BLaER1 treated with 17β-estradiol and CSF1 and Interleukin-3, amounts not matched to agents 10 nM and 100 nM (cell line): ENCODE measurements around the gene MYRF.

Source experiments
- H3K27ac ChIP-seq, 11 experiments: shearing (Covaris generic); formaldehyde crosslinking; 2 replicates each; pipeline ENCODE4 v1.8.1; 2022
- H3K27me3 ChIP-seq, 11 experiments: shearing (Covaris generic); formaldehyde crosslinking; 2 replicates each; pipeline ENCODE4 v1.8.1; 2022
- H3K36me3 ChIP-seq, 11 experiments: shearing (Covaris generic); formaldehyde crosslinking; 2 replicates each; pipeline ENCODE4 v1.8.1; 2022
- H3K4me1 ChIP-seq, 10 experiments: shearing (Covaris generic); formaldehyde crosslinking; 2 replicates each; pipeline ENCODE4 v1.8.1; 2022
- H3K4me2 ChIP-seq, 11 experiments: shearing (Covaris generic); formaldehyde crosslinking; 2 replicates each; pipeline ENCODE4 v1.8.1; 2022
- H3K4me3 ChIP-seq, 10 experiments: shearing (Covaris generic); formaldehyde crosslinking; 2 replicates each; pipeline ENCODE4 v1.8.1; 2022
- H3K9ac ChIP-seq, 11 experiments: shearing (Covaris generic); formaldehyde crosslinking; 2 replicates each; pipeline ENCODE4 v1.8.1; 2022
- H3K9me3 ChIP-seq, 11 experiments: shearing (Covaris generic); formaldehyde crosslinking; replicated peaks in 1 of 11; 2 replicates each; pipeline ENCODE4 v1.8.1; 2022
- H4K20me1 ChIP-seq, 11 experiments: shearing (Covaris generic); formaldehyde crosslinking; 2 replicates each; pipeline ENCODE4 v1.8.1; 2022
- Cebpa-rat ChIP-seq, 11 experiments: shearing (Covaris generic); IDR thresholded peaks; 2 replicates each; pipeline ENCODE4 v1.8.1; 2022

The MYRF gene

GRCh38 chr11:61738776-61739175 is 13.7 kb upstream of the MYRF start:
- H3K4me3 ChIP-seq = no peak overlapping the region
- TF ChIP-seq Cebpa-rat (IDR thresholded peaks at IDR 0.05) = no peak
- H3K27ac ChIP-seq = no peak overlapping the region
- peaks cover 5 to 27% (median 17%) of the 10 kb centered on the region in 10 experiments; a peak in 17 of 20 replicates for H3K4me1 ChIP-seq
- H4K20me1 ChIP-seq = no peaks in the 10 kb centered on the region; a peak in 1 of 22 replicates
- H3K9ac ChIP-seq = no peak overlapping the region
- H3K4me2 ChIP-seq = no peak overlapping the region
- no peaks in the 10 kb centered on the region for H3K9me3 ChIP-seq
- H3K27me3 ChIP-seq = no peaks in the 10 kb centered on the region
- H3K36me3 ChIP-seq = peaks cover 0 to 52% (median 0%) of the 10 kb centered on the region in 11 experiments; a peak in 4 of 22 replicates

- Histone ChIP-seq H3K4me2 (no peak overlapping the region; a peak in 1 of 22 replicates), H3K4me1 (peaks cover 5 to 29% (median 17%) of the 10 kb centered on the region in 10 experiments; a peak in 17 of 20 replicates), H3K4me3 (no peak overlapping the region), H4K20me1 (no peaks in the 10 kb centered on the region; a peak in 1 of 22 replicates), H3K27ac (no peak overlapping the region), H3K9ac (0 out of 22 replicates have a peak overlapping the region, but pooled peaks of 1 of the 11 experiments have one; percentile 26), H3K36me3 (peaks cover 0 to 59% (median 0%) of the 10 kb centered on the region in 11 experiments; a peak in 4 of 22 replicates), H3K9me3 (no peaks in the 10 kb centered on the region), H3K27me3 (no peaks in the 10 kb centered on the region)
- TF ChIP-seq Cebpa-rat (IDR thresholded peaks at IDR 0.05) = no peak
Measured at GRCh38 chr11:61739413-61739812, 13.0 kb upstream of the MYRF start.

GRCh38 chr11:61739966-61740365 is 12.5 kb upstream of the MYRF start:
- Histone ChIP-seq H3K36me3 (peaks cover 0 to 60% (median 0%) of the 10 kb centered on the region in 11 experiments; a peak in 4 of 22 replicates), H3K4me1 (peaks cover 5 to 29% (median 18%) of the 10 kb centered on the region in 10 experiments; a peak in 17 of 20 replicates), H4K20me1 (no peaks in the 10 kb centered on the region; a peak in 1 of 22 replicates), H3K27me3 (no peaks in the 10 kb centered on the region), H3K9me3 (no peaks in the 10 kb centered on the region), H3K27ac (0 out of 22 replicates have a peak overlapping the region, but pooled peaks of 1 of the 11 experiments have one; percentile 11), H3K4me3 (no peak overlapping the region), H3K9ac (0 out of 22 replicates have a peak overlapping the region, but pooled peaks of 1 of the 11 experiments have one; percentile 26), H3K4me2 (no peak overlapping the region; a peak in 1 of 22 replicates)
- TF ChIP-seq Cebpa-rat (IDR thresholded peaks at IDR 0.05) = no peak

GRCh38 chr11:61742391-61742790 is 10.0 kb upstream of the MYRF start:
- TF ChIP-seq Cebpa-rat (IDR thresholded peaks at IDR 0.05) = no peak

GRCh38 chr11:61743486-61744095 is 8.8 kb upstream of the MYRF start:
- Histone ChIP-seq H3K27me3 (no peaks in the 10 kb centered on the region), H4K20me1 (peaks cover 0 to 11% (median 0%) of the 10 kb centered on the region in 11 experiments; a peak in 1 of 22 replicates), H3K9ac (peak overlapping the region in 1 of 11 experiments; percentile 47; a peak in 1 of 22 replicates), H3K27ac (peak overlapping the region in 1 of 11 experiments; percentile 60; a peak in 1 of 22 replicates), H3K36me3 (peaks cover 0 to 30% (median 0%) of the 10 kb centered on the region in 11 experiments; a peak in 3 of 22 replicates), H3K4me2 (peak overlapping the region in 4 of 11 experiments; percentile 65 to 81 (median 78); a peak in 8 of 22 replicates), H3K9me3 (no peaks in the 10 kb centered on the region), H3K4me3 (no peak overlapping the region), H3K4me1 (peaks cover 5 to 36% (median 23%) of the 10 kb centered on the region in 10 experiments; a peak in 17 of 20 replicates)
- no peak for TF ChIP-seq Cebpa-rat (IDR thresholded peaks at IDR 0.05)

More at GRCh38 chr11:61742391-61742790, 10.0 kb upstream of the MYRF start:
- Histone ChIP-seq H3K27me3 (no peaks in the 10 kb centered on the region), H3K4me2 (peak overlapping the region in 8 of 11 experiments; percentile 22 to 81 (median 58); a peak in 15 of 22 replicates), H3K27ac (peak overlapping the region in 3 of 11 experiments; percentile 17 to 60 (median 50); a peak in 5 of 22 replicates), H3K4me3 (no peak overlapping the region), H3K36me3 (peaks cover 0 to 36% (median 0%) of the 10 kb centered on the region in 11 experiments; a peak in 3 of 22 replicates), H3K9me3 (no peaks in the 10 kb centered on the region), H3K4me1 (peaks cover 5 to 29% (median 23%) of the 10 kb centered on the region in 10 experiments; a peak in 17 of 20 replicates), H4K20me1 (peaks cover 0 to 11% (median 0%) of the 10 kb centered on the region in 11 experiments; a peak in 1 of 22 replicates), H3K9ac (no peak overlapping the region; a peak in 1 of 22 replicates)

GRCh38 chr11:61744181-61744580 is 8.3 kb upstream of the MYRF start:
- Histone ChIP-seq H3K36me3 (peaks cover 0 to 30% (median 0%) of the 10 kb centered on the region in 11 experiments; a peak in 3 of 22 replicates), H3K27ac (no peak overlapping the region), H3K4me2 (no peak overlapping the region), H3K9me3 (no peaks in the 10 kb centered on the region), H3K4me1 (peaks cover 5 to 36% (median 23%) of the 10 kb centered on the region in 10 experiments; a peak in 17 of 20 replicates), H3K27me3 (no peaks in the 10 kb centered on the region), H3K4me3 (no peak overlapping the region), H4K20me1 (peaks cover 0 to 11% (median 0%) of the 10 kb centered on the region in 11 experiments; a peak in 1 of 22 replicates), H3K9ac (no peak overlapping the region)
- no peak for TF ChIP-seq Cebpa-rat (IDR thresholded peaks at IDR 0.05)

GRCh38 chr11:61744609-61745156 is 7.8 kb upstream of the MYRF start:
- H3K27me3 ChIP-seq = no peaks in the 10 kb centered on the region
- no peak overlapping the region for H3K9ac ChIP-seq
- TF ChIP-seq Cebpa-rat (IDR thresholded peaks at IDR 0.05) = no peak
- H3K4me3 ChIP-seq = no peak overlapping the region
- H3K4me2 ChIP-seq = no peak overlapping the region
- H3K36me3 ChIP-seq = peaks cover 0 to 27% (median 0%) of the 10 kb centered on the region in 11 experiments; a peak in 3 of 22 replicates
- H3K4me1 ChIP-seq = peaks cover 5 to 36% (median 23%) of the 10 kb centered on the region in 10 experiments; a peak in 17 of 20 replicates
- no peak overlapping the region for H3K27ac ChIP-seq
- H4K20me1 ChIP-seq = peaks cover 0 to 11% (median 0%) of the 10 kb centered on the region in 11 experiments; a peak in 1 of 22 replicates
- no peaks in the 10 kb centered on the region for H3K9me3 ChIP-seq

- H3K36me3 ChIP-seq = peaks cover 0 to 18% (median 0%) of the 10 kb centered on the region in 11 experiments; a peak in 3 of 22 replicates
- no peak overlapping the region; a peak in 1 of 22 replicates for H3K4me2 ChIP-seq
- H3K9ac ChIP-seq = peak overlapping the region in 3 of 11 experiments; percentile 3 to 8 (median 3); a peak in 2 of 22 replicates
- peaks cover 5 to 36% (median 18%) of the 10 kb centered on the region in 10 experiments; a peak in 17 of 20 replicates for H3K4me1 ChIP-seq
- no peak overlapping the region for H3K4me3 ChIP-seq
- TF ChIP-seq Cebpa-rat (IDR thresholded peaks at IDR 0.05) = no peak
- H3K9me3 ChIP-seq = no peaks in the 10 kb centered on the region
- peaks cover 0 to 11% (median 0%) of the 10 kb centered on the region in 11 experiments; a peak in 1 of 22 replicates for H4K20me1 ChIP-seq
- peaks cover 2 to 10% (median 6%) of the 10 kb centered on the region in 11 experiments; a peak in 21 of 22 replicates for H3K27me3 ChIP-seq
- H3K27ac ChIP-seq = no peak overlapping the region
Measured at GRCh38 chr11:61745781-61746441, 6.5 kb upstream of the MYRF start.
